Neural cell (in vitro differentiated cells): ENCODE data around the gene SUN5. TPM values are rescaled to one million over a fixed set of nuclear protein-coding genes. Genes with fewer than 3 reads are reported as not detected.
"Not testable (repeated sequence)": the region's sequence is repeated elsewhere in the genome, so short reads cannot be mapped to it uniquely, and the experiment has no call there.

Source experiments
- H2AFZ ChIP-seq: fragments of 200-600, 300-800 bp; sonication (generic), shearing (Covaris generic); 2 replicates; pipeline ENCODE4 v1.6.0; 2014; ENCODE audit warnings: low read depth, mild to moderate bottlenecking, antibody characterized with exemption, low read length, moderate library complexity
- H3F3A ChIP-seq: fragments of 200-600 bp; shearing (Covaris generic); 2 replicates; pipeline ENCODE4 v1.6.1; 2016; ENCODE audit warnings: mild to moderate bottlenecking, moderate library complexity, mixed read lengths, antibody characterized with exemption, low read length; ENCODE audit not compliant: insufficient read depth, poor library complexity, severe bottlenecking
- H3K27ac ChIP-seq: fragments of 200-600, 300-800 bp; sonication (generic), shearing (Covaris generic); 2 replicates; pipeline ENCODE4 v1.5.1; 2014; ENCODE audit warnings: mild to moderate bottlenecking, low read length, moderate library complexity
- H3K27me3 ChIP-seq: fragments of 300-800, 200-600 bp; sonication (generic), shearing (Covaris generic); 2 replicates; pipeline ENCODE4 v1.6.0; 2014; ENCODE audit warnings: mild to moderate bottlenecking, low read depth, low read length, moderate library complexity; ENCODE audit not compliant: insufficient read depth
- H3K36me3 ChIP-seq: fragments of 300-800, 200-600 bp; sonication (generic), shearing (Covaris generic); 2 replicates; pipeline ENCODE4 v1.5.1; 2014; ENCODE audit warnings: mild to moderate bottlenecking, antibody characterized with exemption, low read length, moderate library complexity; ENCODE audit not compliant: insufficient read depth
- H3K4me2 ChIP-seq: fragments of 300-800, 200-600 bp; sonication (generic), shearing (Covaris generic); 2 replicates; pipeline ENCODE4 v1.6.0; 2014; ENCODE audit warnings: mild to moderate bottlenecking, low read length
- H3K4me3 ChIP-seq: fragments of 300-800, 200-600 bp; sonication (generic), shearing (Covaris generic); 2 replicates; pipeline ENCODE4 v1.5.1; 2014; ENCODE audit warnings: mild to moderate bottlenecking, low read length, moderate library complexity
- H3K79me2 ChIP-seq: fragments of 200-600 bp; shearing (Covaris generic); replicated peaks from 2 replicates; pipeline ENCODE4 v1.6.0; 2014; ENCODE audit warnings: mild to moderate bottlenecking, low read length, moderate library complexity; ENCODE audit not compliant: insufficient read depth
- H3K9ac ChIP-seq: fragments of 300-800, 200-600 bp; sonication (generic), shearing (Covaris generic); 2 replicates; pipeline ENCODE4 v1.6.1; 2016; ENCODE audit warnings: mild to moderate bottlenecking, low read length, mixed read lengths
- H3K9me2 ChIP-seq: fragments of 200-600 bp; shearing (Covaris generic); 2 replicates; pipeline ENCODE4 v1.6.1; 2016; ENCODE audit warnings: mild to moderate bottlenecking, low read length, mixed read lengths; ENCODE audit not compliant: insufficient read depth
- H3K9me3 ChIP-seq: fragments of 200-600, 300-800 bp; sonication (generic), shearing (Covaris generic); 2 replicates; pipeline ENCODE4 v1.6.1; 2016; ENCODE audit warnings: mild to moderate bottlenecking, mixed run types, low read length, moderate library complexity, mixed read lengths
- H4K20me1 ChIP-seq: fragments of 200-600 bp; shearing (Covaris generic); 2 replicates; pipeline ENCODE4 v1.6.1; 2016; ENCODE audit warnings: mild to moderate bottlenecking, mixed run types; ENCODE audit not compliant: insufficient read depth
- EP300 ChIP-seq: fragments of 450-650 bp; conservative IDR thresholded peaks from 2 replicates; pipeline ENCODE4 v1.6.1; 2014; ENCODE audit warnings: antibody characterized with exemption, mild to moderate bottlenecking, moderate library complexity; ENCODE audit not compliant: poor library complexity, severe bottlenecking
- EZH2 ChIP-seq: fragments of 200-600, 300-800 bp; shearing (Covaris generic), sonication (generic); IDR thresholded peaks from 2 replicates; pipeline ENCODE4 v1.6.1; 2014; ENCODE audit warnings: antibody characterized with exemption, low read length, borderline replicate concordance, mild to moderate bottlenecking; ENCODE audit not compliant: insufficient read depth, poor library complexity, severe bottlenecking
- MXI1 ChIP-seq: fragments of 450-650 bp; conservative IDR thresholded peaks from 2 replicates; pipeline ENCODE4 v1.6.1; 2014; ENCODE audit warnings: antibody characterized with exemption, mild to moderate bottlenecking; ENCODE audit not compliant: poor library complexity, severe bottlenecking
- POLR2AphosphoS5 ChIP-seq: IDR thresholded peaks from 2 replicates; pipeline ENCODE4 v1.6.1; 2012
- RAD21 ChIP-seq: fragments of 450-650 bp; conservative IDR thresholded peaks from 2 replicates; pipeline ENCODE4 v1.6.1; 2014; ENCODE audit warnings: antibody characterized with exemption, mild to moderate bottlenecking, moderate library complexity
- REST ChIP-seq: IDR thresholded peaks from 2 replicates; pipeline ENCODE4 v1.6.1; 2012; ENCODE audit warnings: borderline replicate concordance
- SMC3 ChIP-seq: fragments of 450-650 bp; conservative IDR thresholded peaks from 2 replicates; pipeline ENCODE4 v1.6.1; 2014; ENCODE audit warnings: antibody characterized with exemption, mild to moderate bottlenecking, moderate library complexity; ENCODE audit not compliant: poor library complexity
- TAF1 ChIP-seq: IDR thresholded peaks from 2 replicates; pipeline ENCODE4 v1.6.1; 2012; ENCODE audit warnings: low read depth
- polyA plus RNA-seq: library from polyadenylated mRNA; depleted of rRNA; stranded (reverse); fragments of >200 nt; gene quantifications from 2 replicates; pipeline ENCODE4 v1.2.3, GENCODE V29; 2014
- TF ChIP-seq, protein P1 (sequence below): fragments of 450-650 bp; IDR thresholded peaks from 2 replicates; pipeline ENCODE4 v1.5.1; 2014; ENCODE audit warnings: antibody characterized with exemption, mild to moderate bottlenecking, moderate library complexity; ENCODE audit not compliant: poor library complexity, severe bottlenecking

The SUN5 gene
- polyA plus RNA-seq, 1 donor from 2014 or later, result not detected

- Histone ChIP-seq H3K9me2 (no peaks in the 10 kb centered on the region), H3K27ac (no peak overlapping the region), H2AFZ (no peak overlapping the region), H3K4me3 (no peak overlapping the region), H3F3A (no peaks in the 10 kb centered on the region), H3K9me3 (no peaks in the 10 kb centered on the region), H3K4me2 (no peak overlapping the region), H4K20me1 (no peaks in the 10 kb centered on the region), H3K27me3 (no peaks in the 10 kb centered on the region), H3K36me3 (no peaks in the 10 kb centered on the region), H3K9ac (no peak overlapping the region), H3K79me2 (no peaks in the 10 kb centered on the region)
- TF ChIP-seq EZH2 (no peak), MXI1 (no peak), RAD21 (no peak), POLR2AphosphoS5 (no peak), REST (no peak), SMC3 (no peak), EP300 (no peak), TAF1 (no peak)
- TF ChIP-seq, protein P1, sequence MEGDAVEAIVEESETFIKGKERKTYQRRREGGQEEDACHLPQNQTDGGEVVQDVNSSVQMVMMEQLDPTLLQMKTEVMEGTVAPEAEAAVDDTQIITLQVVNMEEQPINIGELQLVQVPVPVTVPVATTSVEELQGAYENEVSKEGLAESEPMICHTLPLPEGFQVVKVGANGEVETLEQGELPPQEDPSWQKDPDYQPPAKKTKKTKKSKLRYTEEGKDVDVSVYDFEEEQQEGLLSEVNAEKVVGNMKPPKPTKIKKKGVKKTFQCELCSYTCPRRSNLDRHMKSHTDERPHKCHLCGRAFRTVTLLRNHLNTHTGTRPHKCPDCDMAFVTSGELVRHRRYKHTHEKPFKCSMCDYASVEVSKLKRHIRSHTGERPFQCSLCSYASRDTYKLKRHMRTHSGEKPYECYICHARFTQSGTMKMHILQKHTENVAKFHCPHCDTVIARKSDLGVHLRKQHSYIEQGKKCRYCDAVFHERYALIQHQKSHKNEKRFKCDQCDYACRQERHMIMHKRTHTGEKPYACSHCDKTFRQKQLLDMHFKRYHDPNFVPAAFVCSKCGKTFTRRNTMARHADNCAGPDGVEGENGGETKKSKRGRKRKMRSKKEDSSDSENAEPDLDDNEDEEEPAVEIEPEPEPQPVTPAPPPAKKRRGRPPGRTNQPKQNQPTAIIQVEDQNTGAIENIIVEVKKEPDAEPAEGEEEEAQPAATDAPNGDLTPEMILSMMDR, result no peak
These were observed 28.2 kb downstream of the SUN5 start for GRCh38 chr20:32975698-32976674.

- H4K20me1 ChIP-seq, H3K27ac ChIP-seq, H3K9me3 ChIP-seq, H3K36me3 ChIP-seq, H3K4me3 ChIP-seq, H3K4me2 ChIP-seq, H3K9ac ChIP-seq, H3K9me2 ChIP-seq, H3K79me2 ChIP-seq, H3K27me3 ChIP-seq, H3F3A ChIP-seq, H2AFZ ChIP-seq: not testable (repeated sequence)
These were observed 29.1 kb downstream of the SUN5 start for GRCh38 chr20:32975121-32975520.

GRCh38 chr20:32974204-32975064 lies 29.8 kb downstream of the SUN5 start:
- not testable (repeated sequence) for H3K9me2 ChIP-seq, H3K27ac ChIP-seq, H3K9ac ChIP-seq, H3K27me3 ChIP-seq, H3K9me3 ChIP-seq, H3K4me3 ChIP-seq, H3K36me3 ChIP-seq, H4K20me1 ChIP-seq, H3K4me2 ChIP-seq, H3K79me2 ChIP-seq, H3F3A ChIP-seq, H2AFZ ChIP-seq
